Osteoblast (primary cell): ENCODE data around the gene BBS12. TPM values are rescaled to one million over a fixed set of nuclear protein-coding genes. Genes with fewer than 3 reads are reported as not detected.

Experiments used
- DNase-seq: peaks from one replicate; pipeline ENCODE4 v3.0.0; 2011; ENCODE audit warnings: low spot score, mixed read lengths; ENCODE audit not compliant: insufficient read length; ENCODE audit errors: missing footprints
- H2AFZ ChIP-seq: 2 replicates; pipeline ENCODE4 v1.6.0; 2011; ENCODE audit warnings: mild to moderate bottlenecking, low read length
- H3K27ac ChIP-seq: 2 replicates; pipeline ENCODE4 v1.5.1; 2011; ENCODE audit warnings: mild to moderate bottlenecking, low read depth, low read length, moderate library complexity
- H3K27me3 ChIP-seq: 2 replicates; pipeline ENCODE4 v1.6.0; 2012; ENCODE audit warnings: mild to moderate bottlenecking, control low read depth, inconsistent platforms, low read length, moderate library complexity; ENCODE audit not compliant: insufficient read depth
- H3K36me3 ChIP-seq: 2 replicates; pipeline ENCODE4 v1.5.1; 2011; ENCODE audit warnings: mild to moderate bottlenecking, low read length, control low read depth, moderate library complexity; ENCODE audit not compliant: insufficient read depth
- H3K4me1 ChIP-seq: 2 replicates; pipeline ENCODE4 v1.5.1; 2011; ENCODE audit warnings: mild to moderate bottlenecking, low read length, control low read depth, moderate library complexity; ENCODE audit not compliant: insufficient read depth
- H3K4me2 ChIP-seq: 2 replicates; pipeline ENCODE4 v1.6.0; 2011; ENCODE audit warnings: mild to moderate bottlenecking, low read length; ENCODE audit not compliant: insufficient read depth
- H3K4me3 ChIP-seq: fragments of 200-600 bp; sonication (generic); 3 replicates; pipeline ENCODE4 v1.5.1; 2012; ENCODE audit warnings: mild to moderate bottlenecking, low read length, inconsistent platforms; ENCODE audit not compliant: insufficient read depth
- H3K79me2 ChIP-seq: 2 replicates; pipeline ENCODE4 v1.6.0; 2012; ENCODE audit warnings: mild to moderate bottlenecking, low read length, control low read depth, inconsistent platforms; ENCODE audit not compliant: insufficient read depth
- H3K9me3 ChIP-seq: 2 replicates; pipeline ENCODE4 v1.5.1; 2011; ENCODE audit warnings: low read depth, low read length, control low read depth
- H4K20me1 ChIP-seq: 2 replicates; pipeline ENCODE4 v1.6.0; 2012; ENCODE audit warnings: mild to moderate bottlenecking, low read length, control low read depth; ENCODE audit not compliant: insufficient read depth
- CTCF ChIP-seq: IDR thresholded peaks from 2 replicates; pipeline ENCODE4 v1.5.1; 2011; ENCODE audit warnings: mild to moderate bottlenecking, low read depth, low read length, moderate library complexity; ENCODE audit errors: extremely low read depth
- total RNA-seq: library from RNA; depleted of rRNA; stranded (reverse); fragments of >200 nt; gene quantifications from 2 replicates; pipeline ENCODE4 v1.2.3, GENCODE V29; 2012

Gene BBS12
- total RNA-seq, 1 donor = 9.4 TPM

GRCh38 chr4:122758033-122758432, 25.5 kb downstream of the BBS12 start:
- H3K4me3 ChIP-seq = no peak overlapping the region
- peak overlapping the region; percentile 17 for H2AFZ ChIP-seq
- peak; percentile 72 for TF ChIP-seq CTCF
- H3K36me3 ChIP-seq = no peaks in the 10 kb centered on the region
- H3K27ac ChIP-seq = no peak overlapping the region
- peak; percentile 31 for DNase-seq
- no peaks in the 10 kb centered on the region for H4K20me1 ChIP-seq
- H3K4me1 ChIP-seq = peaks cover 27% of the 10 kb centered on the region
- no peaks in the 10 kb centered on the region for H3K27me3 ChIP-seq
- peak overlapping the region; percentile 57 for H3K4me2 ChIP-seq
- no peaks in the 10 kb centered on the region for H3K9me3 ChIP-seq
- H3K79me2 ChIP-seq = no peaks in the 10 kb centered on the region

- Histone ChIP-seq H3K9me3 (no peaks in the 10 kb centered on the region), H4K20me1 (no peaks in the 10 kb centered on the region), H3K79me2 (no peaks in the 10 kb centered on the region), H3K4me1 (peaks cover 40% of the 10 kb centered on the region), H3K36me3 (no peaks in the 10 kb centered on the region), H3K27ac (peak overlapping the region; percentile 31), H2AFZ (peak overlapping the region; percentile 56), H3K4me2 (peak overlapping the region; percentile 16), H3K27me3 (no peaks in the 10 kb centered on the region), H3K4me3 (no peak overlapping the region)
- peak; percentile 10 for DNase-seq
- TF ChIP-seq CTCF = peak; percentile 56
Observed at GRCh38 chr4:122759639-122760310, 27.3 kb downstream of the BBS12 start.

- peaks cover 47% of the 10 kb centered on the region for H3K4me1 ChIP-seq
- H3K4me2 ChIP-seq = no peak overlapping the region
Observed at GRCh38 chr4:122762520-122762919, 30.0 kb downstream of the BBS12 start.

More at GRCh38 chr4:122762520-122762919, 30.0 kb downstream of the BBS12 start:
- no peaks in the 10 kb centered on the region for H3K79me2 ChIP-seq
- H3K36me3 ChIP-seq = no peaks in the 10 kb centered on the region
- no peaks in the 10 kb centered on the region for H3K9me3 ChIP-seq
- H3K4me3 ChIP-seq = no peak overlapping the region
- no peaks in the 10 kb centered on the region for H4K20me1 ChIP-seq
- no peaks in the 10 kb centered on the region for H3K27me3 ChIP-seq
- peak overlapping the region; percentile 24 for H2AFZ ChIP-seq
- H3K27ac ChIP-seq = peak overlapping the region; percentile 95
- no peak for DNase-seq
- TF ChIP-seq CTCF = no peak
